ENCODE measurements around the gene NLRC5.

The NLRC5 gene

GRCh38 chr16:56980201-56980535, 9.2 kb upstream of the NLRC5 start:
- TF ChIP-seq CTCF (conservative IDR thresholded peaks at IDR 0.05), result no peak
- no peak overlapping the region for H3K27ac ChIP-seq

GRCh38 chr16:56980792-56981724, 8.3 kb upstream of the NLRC5 start:
- TF ChIP-seq CTCF (conservative IDR thresholded peaks at IDR 0.05), result no peak
- no peak overlapping the region for H3K27ac ChIP-seq

- H3K27ac ChIP-seq, result no peak overlapping the region
- TF ChIP-seq CTCF (conservative IDR thresholded peaks at IDR 0.05), result no peak
Observed at GRCh38 chr16:56981729-56982271, 7.6 kb upstream of the NLRC5 start.

GRCh38 chr16:56982695-56983094, 6.7 kb upstream of the NLRC5 start:
- no peak overlapping the region for H3K27ac ChIP-seq

GRCh38 chr16:56983211-56983751, 6.1 kb upstream of the NLRC5 start:
- H3K27ac ChIP-seq, result no peak overlapping the region
- TF ChIP-seq CTCF (conservative IDR thresholded peaks at IDR 0.05), result no peak

More at GRCh38 chr16:56982695-56983094, 6.7 kb upstream of the NLRC5 start:
- TF ChIP-seq CTCF (conservative IDR thresholded peaks at IDR 0.05), result no peak

- no peak overlapping the region for H3K27ac ChIP-seq
- TF ChIP-seq CTCF (conservative IDR thresholded peaks at IDR 0.05), result no peak
Observed at GRCh38 chr16:56984639-56985038, 4.7 kb upstream of the NLRC5 start.

GRCh38 chr16:56985288-56985961, 3.9 kb upstream of the NLRC5 start:
- H3K27ac ChIP-seq, result no peak overlapping the region
- TF ChIP-seq CTCF (conservative IDR thresholded peaks at IDR 0.05), result no peak
